ENCODE measurements around the gene TMEM100.

TMEM100 gene

DNA sequence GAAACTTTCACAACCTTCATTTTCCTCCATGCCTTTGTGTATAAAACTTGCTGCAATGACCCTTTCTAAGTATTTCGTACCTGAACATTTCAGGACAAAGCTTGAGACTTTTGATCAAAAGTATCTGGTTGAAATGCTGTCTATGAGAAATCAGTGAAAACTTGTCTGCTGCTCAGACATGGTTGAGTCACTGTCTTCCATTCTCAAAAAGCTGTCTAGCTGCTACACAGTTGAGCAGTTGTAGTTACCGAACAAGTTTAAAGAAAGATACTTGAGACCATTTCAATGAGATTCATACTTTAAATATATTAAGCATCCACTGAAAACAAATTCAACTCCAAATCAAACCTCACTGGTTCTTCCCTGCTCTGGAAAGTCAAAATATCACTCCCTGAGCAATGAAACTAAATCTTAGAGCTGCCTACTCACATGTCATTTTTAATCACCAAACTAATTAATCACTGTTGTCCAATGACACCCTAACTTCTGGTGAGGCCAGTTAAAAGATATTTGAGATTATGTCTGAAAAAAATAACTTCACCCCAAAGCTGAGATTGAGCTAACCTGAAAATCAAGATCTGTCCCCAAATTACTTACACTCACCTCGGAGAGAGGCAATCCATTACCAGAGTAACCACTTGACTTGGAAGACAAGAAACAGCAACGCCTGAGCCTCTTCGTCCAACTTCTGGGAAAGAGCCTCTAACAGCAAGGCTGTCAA, 488 bp downstream of the TMEM100 start:
- no peak for DNase-seq (ENCODE audit: extremely low read depth, low read depth)
- peak overlapping the region; percentile 33 for H3K4me3 ChIP-seq (replicated peaks; ENCODE audit: low read depth, low read length)
- no peak for TF ChIP-seq CTCF (IDR thresholded peaks at IDR 0.05; ENCODE audit: low read depth, low read length, missing control alignments)

GRCh38 chr17:55720919-55721836, 1.5 kb downstream of the TMEM100 start:
- no peak for DNase-seq (ENCODE audit: extremely low read depth, low read depth)
- no peak overlapping the region for H3K4me3 ChIP-seq (replicated peaks; ENCODE audit: low read depth, low read length)
- no peak for TF ChIP-seq CTCF (IDR thresholded peaks at IDR 0.05; ENCODE audit: low read depth, low read length, missing control alignments)

- DNase-seq (ENCODE audit: extremely low read depth, low read depth) = no peak
- no peak overlapping the region for H3K4me3 ChIP-seq (replicated peaks; ENCODE audit: low read depth, low read length)
- peak; percentile 82 for TF ChIP-seq CTCF (IDR thresholded peaks at IDR 0.05; ENCODE audit: low read depth, low read length, missing control alignments)
Measured at GRCh38 chr17:55717898-55718735, 4.5 kb downstream of the TMEM100 start.

DNA sequence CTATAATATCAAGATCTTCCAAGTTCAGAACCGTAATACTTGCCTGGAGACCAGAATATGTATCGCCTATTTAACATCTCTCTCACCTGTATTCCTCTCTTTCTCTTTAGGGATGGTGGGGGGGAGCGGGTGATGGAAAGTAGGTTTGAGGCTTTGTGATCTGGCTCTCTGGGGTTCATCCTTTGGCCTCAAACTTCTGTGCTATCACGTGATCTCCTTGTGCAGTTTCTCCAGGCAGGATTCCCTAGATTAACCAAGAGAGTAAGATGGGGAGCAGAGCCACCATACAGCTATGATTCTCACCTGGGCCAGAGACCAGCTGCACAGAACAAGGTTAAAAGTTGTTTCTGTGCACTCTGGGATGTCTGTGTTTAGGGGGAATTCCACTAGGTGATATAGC, 5.2 kb downstream of the TMEM100 start:
- no peak overlapping the region for H3K4me3 ChIP-seq (replicated peaks; ENCODE audit: low read depth, low read length)
- TF ChIP-seq CTCF (IDR thresholded peaks at IDR 0.05; ENCODE audit: low read depth, low read length, missing control alignments) = no peak
- DNase-seq (ENCODE audit: extremely low read depth, low read depth) = no peak

DNA sequence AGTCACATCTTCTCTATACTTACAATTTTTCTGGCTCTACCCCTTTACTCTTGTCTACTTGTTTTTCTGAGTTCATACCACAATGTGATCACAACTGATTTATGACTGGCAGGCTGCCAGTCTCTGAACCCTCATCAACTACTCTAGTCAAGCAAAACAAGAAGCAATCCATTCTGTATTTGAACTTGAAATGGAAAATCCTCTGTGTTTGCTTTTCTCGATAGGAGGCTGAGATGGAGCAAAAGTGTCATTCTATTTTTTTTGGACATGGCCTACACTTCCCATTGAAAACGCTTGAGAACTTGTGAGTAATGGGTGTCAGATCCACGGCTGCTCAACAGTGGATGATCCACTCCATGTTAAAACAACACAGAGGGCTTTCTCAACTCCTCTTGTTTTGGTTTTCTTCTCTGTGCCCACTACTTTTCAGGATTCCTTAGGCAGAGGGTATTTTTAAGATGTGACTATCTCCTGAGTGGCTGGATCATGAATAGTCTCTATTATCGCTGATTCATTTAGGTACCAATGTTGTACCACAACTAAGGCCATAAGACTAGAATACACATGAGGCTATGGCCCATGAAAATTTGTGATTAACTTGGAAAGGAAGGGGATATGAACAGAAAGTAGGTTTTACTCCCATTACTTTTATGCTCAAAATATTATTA, 11.7 kb downstream of the TMEM100 start:
- no peak overlapping the region for H3K4me3 ChIP-seq (replicated peaks; ENCODE audit: low read depth, low read length)
- no peak for DNase-seq (ENCODE audit: extremely low read depth, low read depth)
- no peak for TF ChIP-seq CTCF (IDR thresholded peaks at IDR 0.05; ENCODE audit: low read depth, low read length, missing control alignments)

DNA sequence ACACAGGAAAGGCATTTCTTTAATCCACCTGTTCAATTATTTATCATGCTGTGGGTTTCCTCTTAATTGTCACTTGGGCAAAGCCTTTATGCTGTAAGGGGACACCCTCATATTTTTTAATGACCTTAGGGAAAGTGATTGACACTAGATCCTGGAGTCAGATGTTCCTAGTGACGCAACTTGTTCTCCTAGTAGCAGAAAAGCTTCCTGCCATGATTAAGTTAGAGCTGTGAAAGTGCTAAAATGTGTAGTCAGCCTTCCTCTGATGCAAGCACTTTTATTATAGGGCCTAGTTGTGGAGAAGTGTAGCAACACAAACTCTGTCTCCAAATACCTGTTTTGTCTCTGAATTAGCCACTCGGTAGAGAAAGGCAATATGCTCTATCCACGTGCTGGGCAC, 12.3 kb downstream of the TMEM100 start:
- H3K4me3 ChIP-seq (replicated peaks; ENCODE audit: low read depth, low read length) = no peak overlapping the region
- TF ChIP-seq CTCF (IDR thresholded peaks at IDR 0.05; ENCODE audit: low read depth, low read length, missing control alignments) = no peak
- DNase-seq (ENCODE audit: extremely low read depth, low read depth) = no peak

Data from HFF-Myc (cell line).